GM12873 (cell line): ENCODE measurements around the gene EPHA8.

Source experiments
- CTCF ChIP-seq: IDR thresholded peaks from 2 replicates; pipeline ENCODE4 v1.5.1; 2012; ENCODE audit warnings: low read depth, mild to moderate bottlenecking, moderate library complexity, low read length, control low read depth; ENCODE audit not compliant: insufficient read depth; ENCODE audit errors: missing control alignments

The EPHA8 gene

GRCh38 chr1:22635436-22635835, 72.1 kb downstream of the EPHA8 start:
- no peak for TF ChIP-seq CTCF

GRCh38 chr1:22636353-22636752, 73.1 kb downstream of the EPHA8 start, which contains the start of gene C1QA:
Gene C1QA (plus strand): TSS chr1:22636628. CDS start chr1:22637617, 989 bp downstream.
- TF ChIP-seq CTCF: no peak

GRCh38 chr1:22636927-22637326, 73.6 kb downstream of the EPHA8 start:
- no peak for TF ChIP-seq CTCF

- no peak for TF ChIP-seq CTCF
These were observed 74.7 kb downstream of the EPHA8 start for GRCh38 chr1:22637907-22638445.

GRCh38 chr1:22638476-22639234, 75.4 kb downstream of the EPHA8 start:
- no peak for TF ChIP-seq CTCF

GRCh38 chr1:22639286-22639685, 76.0 kb downstream of the EPHA8 start:
- TF ChIP-seq CTCF: no peak

GRCh38 chr1:22641247-22641646, 78.0 kb downstream of the EPHA8 start:
- no peak for TF ChIP-seq CTCF
